ENCODE data around the gene KRTAP12-2.

DNA sequence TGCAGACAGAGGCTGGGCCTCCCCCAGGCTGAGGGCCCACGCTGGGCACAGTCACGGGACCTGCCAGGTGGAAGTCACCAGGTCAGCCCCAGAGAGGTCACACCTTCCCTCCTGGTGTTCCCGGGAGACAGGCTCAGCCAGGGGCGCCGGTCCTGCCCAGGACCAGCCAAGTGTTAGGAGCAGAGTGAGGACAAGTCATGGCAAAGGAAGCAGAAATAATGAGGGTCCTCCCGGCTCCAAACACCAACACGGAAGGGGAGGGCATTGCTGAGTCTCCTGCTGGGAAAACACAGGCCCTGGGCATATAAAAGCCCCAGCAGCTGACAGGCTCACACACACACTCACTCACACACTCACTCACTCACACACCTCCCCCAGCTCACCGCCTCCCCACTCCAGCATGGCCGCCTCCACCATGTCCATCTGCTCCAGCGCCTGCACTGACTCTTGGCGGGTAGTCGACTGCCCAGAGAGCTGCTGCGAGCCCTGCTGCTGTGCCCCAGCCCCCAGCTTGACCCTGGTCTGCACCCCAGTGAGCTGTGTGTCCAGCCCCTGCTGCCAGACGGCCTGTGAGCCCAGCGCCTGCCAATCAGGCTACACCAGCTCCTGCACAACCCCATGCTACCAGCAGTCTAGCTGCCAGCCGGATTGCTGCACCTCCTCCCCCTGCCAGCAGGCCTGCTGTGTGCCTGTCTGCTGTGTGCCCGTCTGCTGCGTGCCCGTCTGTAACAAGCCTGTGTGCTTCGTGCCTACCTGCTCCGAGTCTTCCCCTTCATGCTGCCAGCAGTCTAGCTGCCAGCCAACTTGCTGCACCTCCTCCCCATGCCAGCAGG lies 29.5 kb downstream of the KRTAP12-2 start, which contains the start of gene KRTAP10-10:
- TF ChIP-seq, protein P1, sequence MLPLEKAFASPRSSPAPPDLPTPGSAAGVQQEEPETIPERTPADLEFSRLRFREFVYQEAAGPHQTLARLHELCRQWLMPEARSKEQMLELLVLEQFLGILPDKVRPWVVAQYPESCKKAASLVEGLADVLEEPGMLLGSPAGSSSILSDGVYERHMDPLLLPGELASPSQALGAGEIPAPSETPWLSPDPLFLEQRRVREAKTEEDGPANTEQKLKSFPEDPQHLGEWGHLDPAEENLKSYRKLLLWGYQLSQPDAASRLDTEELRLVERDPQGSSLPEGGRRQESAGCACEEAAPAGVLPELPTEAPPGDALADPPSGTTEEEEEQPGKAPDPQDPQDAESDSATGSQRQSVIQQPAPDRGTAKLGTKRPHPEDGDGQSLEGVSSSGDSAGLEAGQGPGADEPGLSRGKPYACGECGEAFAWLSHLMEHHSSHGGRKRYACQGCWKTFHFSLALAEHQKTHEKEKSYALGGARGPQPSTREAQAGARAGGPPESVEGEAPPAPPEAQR (tag by site-specific recombination; IDR thresholded peaks at IDR 0.05) = no peak
- TF ChIP-seq, protein P2, sequence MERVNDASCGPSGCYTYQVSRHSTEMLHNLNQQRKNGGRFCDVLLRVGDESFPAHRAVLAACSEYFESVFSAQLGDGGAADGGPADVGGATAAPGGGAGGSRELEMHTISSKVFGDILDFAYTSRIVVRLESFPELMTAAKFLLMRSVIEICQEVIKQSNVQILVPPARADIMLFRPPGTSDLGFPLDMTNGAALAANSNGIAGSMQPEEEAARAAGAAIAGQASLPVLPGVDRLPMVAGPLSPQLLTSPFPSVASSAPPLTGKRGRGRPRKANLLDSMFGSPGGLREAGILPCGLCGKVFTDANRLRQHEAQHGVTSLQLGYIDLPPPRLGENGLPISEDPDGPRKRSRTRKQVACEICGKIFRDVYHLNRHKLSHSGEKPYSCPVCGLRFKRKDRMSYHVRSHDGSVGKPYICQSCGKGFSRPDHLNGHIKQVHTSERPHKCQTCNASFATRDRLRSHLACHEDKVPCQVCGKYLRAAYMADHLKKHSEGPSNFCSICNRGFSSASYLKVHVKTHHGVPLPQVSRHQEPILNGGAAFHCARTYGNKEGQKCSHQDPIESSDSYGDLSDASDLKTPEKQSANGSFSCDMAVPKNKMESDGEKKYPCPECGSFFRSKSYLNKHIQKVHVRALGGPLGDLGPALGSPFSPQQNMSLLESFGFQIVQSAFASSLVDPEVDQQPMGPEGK (tag by site-specific recombination; IDR thresholded peaks at IDR 0.05) = no peak
- TF ChIP-seq, protein P3, sequence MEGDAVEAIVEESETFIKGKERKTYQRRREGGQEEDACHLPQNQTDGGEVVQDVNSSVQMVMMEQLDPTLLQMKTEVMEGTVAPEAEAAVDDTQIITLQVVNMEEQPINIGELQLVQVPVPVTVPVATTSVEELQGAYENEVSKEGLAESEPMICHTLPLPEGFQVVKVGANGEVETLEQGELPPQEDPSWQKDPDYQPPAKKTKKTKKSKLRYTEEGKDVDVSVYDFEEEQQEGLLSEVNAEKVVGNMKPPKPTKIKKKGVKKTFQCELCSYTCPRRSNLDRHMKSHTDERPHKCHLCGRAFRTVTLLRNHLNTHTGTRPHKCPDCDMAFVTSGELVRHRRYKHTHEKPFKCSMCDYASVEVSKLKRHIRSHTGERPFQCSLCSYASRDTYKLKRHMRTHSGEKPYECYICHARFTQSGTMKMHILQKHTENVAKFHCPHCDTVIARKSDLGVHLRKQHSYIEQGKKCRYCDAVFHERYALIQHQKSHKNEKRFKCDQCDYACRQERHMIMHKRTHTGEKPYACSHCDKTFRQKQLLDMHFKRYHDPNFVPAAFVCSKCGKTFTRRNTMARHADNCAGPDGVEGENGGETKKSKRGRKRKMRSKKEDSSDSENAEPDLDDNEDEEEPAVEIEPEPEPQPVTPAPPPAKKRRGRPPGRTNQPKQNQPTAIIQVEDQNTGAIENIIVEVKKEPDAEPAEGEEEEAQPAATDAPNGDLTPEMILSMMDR (tag by site-specific recombination; IDR thresholded peaks at IDR 0.05) = no peak
- TF ChIP-seq, protein P4, sequence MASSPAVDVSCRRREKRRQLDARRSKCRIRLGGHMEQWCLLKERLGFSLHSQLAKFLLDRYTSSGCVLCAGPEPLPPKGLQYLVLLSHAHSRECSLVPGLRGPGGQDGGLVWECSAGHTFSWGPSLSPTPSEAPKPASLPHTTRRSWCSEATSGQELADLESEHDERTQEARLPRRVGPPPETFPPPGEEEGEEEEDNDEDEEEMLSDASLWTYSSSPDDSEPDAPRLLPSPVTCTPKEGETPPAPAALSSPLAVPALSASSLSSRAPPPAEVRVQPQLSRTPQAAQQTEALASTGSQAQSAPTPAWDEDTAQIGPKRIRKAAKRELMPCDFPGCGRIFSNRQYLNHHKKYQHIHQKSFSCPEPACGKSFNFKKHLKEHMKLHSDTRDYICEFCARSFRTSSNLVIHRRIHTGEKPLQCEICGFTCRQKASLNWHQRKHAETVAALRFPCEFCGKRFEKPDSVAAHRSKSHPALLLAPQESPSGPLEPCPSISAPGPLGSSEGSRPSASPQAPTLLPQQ (tag by site-specific recombination; IDR thresholded peaks at IDR 0.05) = no peak
- TF ChIP-seq ZNF501 (tag by site-specific recombination; IDR thresholded peaks at IDR 0.05) = no peak
- no peak for TF ChIP-seq BCL11B (tag by site-specific recombination; IDR thresholded peaks at IDR 0.05; ENCODE audit: low read depth)
- no peak for TF ChIP-seq ZNF558 (tag by site-specific recombination; IDR thresholded peaks at IDR 0.05)
- no peak for TF ChIP-seq ZNF133 (tag by site-specific recombination; IDR thresholded peaks at IDR 0.05)
- no peak for TF ChIP-seq ZNF146 (tag by site-specific recombination; IDR thresholded peaks at IDR 0.05)
- no peak for TF ChIP-seq ZNF114 (tag by site-specific recombination; IDR thresholded peaks at IDR 0.05)
